Stimulated activated CD4-positive, alpha-beta T cell treated with anti-CD3 and anti-CD28 coated beads, Interleukin-2, amount 100 ng/mL, for 48 hours (primary cell): ENCODE measurements around the gene CALN1.

Experiments
- DNase-seq, 2 donors: peaks; one replicate each; pipeline ENCODE4 v3.0.0-alpha.2; 2020

CALN1 gene

GRCh38 chr7:72028267-72028666 lies 383.9 kb downstream of the CALN1 start:
- DNase-seq = no peak

- DNase-seq = no peak
Observed at GRCh38 chr7:72025381-72025960, 386.7 kb downstream of the CALN1 start.

GRCh38 chr7:72023926-72024325 lies 388.2 kb downstream of the CALN1 start:
- no peak for DNase-seq

- no peak for DNase-seq
Observed at GRCh38 chr7:72021716-72022115, 390.4 kb downstream of the CALN1 start.

GRCh38 chr7:72020311-72020710 lies 391.8 kb downstream of the CALN1 start:
- no peak for DNase-seq

GRCh38 chr7:72019436-72019835 lies 392.7 kb downstream of the CALN1 start:
- no peak for DNase-seq

GRCh38 chr7:72017756-72018155 lies 394.4 kb downstream of the CALN1 start:
- DNase-seq = no peak

GRCh38 chr7:72016574-72016973 lies 395.6 kb downstream of the CALN1 start:
- DNase-seq = no peak

GRCh38 chr7:72015136-72015535 lies 397.0 kb downstream of the CALN1 start:
- DNase-seq = no peak

GRCh38 chr7:72007018-72007417 lies 405.1 kb downstream of the CALN1 start:
- no peak for DNase-seq

GRCh38 chr7:72003236-72003635 lies 408.9 kb downstream of the CALN1 start:
- no peak for DNase-seq

GRCh38 chr7:71996141-71996540 lies 416.0 kb downstream of the CALN1 start:
- DNase-seq = no peak

- no peak for DNase-seq
Observed at GRCh38 chr7:71995111-71995510, 417.0 kb downstream of the CALN1 start.

- DNase-seq = no peak
Observed at GRCh38 chr7:71991586-71991985, 420.6 kb downstream of the CALN1 start.

GRCh38 chr7:71990138-71990462 lies 422.0 kb downstream of the CALN1 start:
- no peak for DNase-seq

- no peak for DNase-seq
Observed at GRCh38 chr7:71988201-71988600, 423.9 kb downstream of the CALN1 start.

- DNase-seq = no peak
Observed at GRCh38 chr7:71987200-71987767, 424.9 kb downstream of the CALN1 start.

GRCh38 chr7:71984348-71984747 lies 427.8 kb downstream of the CALN1 start:
- no peak for DNase-seq

GRCh38 chr7:71982851-71983250 lies 429.3 kb downstream of the CALN1 start:
- DNase-seq = no peak

GRCh38 chr7:71976645-71977044 lies 435.5 kb downstream of the CALN1 start:
- DNase-seq = no peak

- DNase-seq = no peak
Observed at GRCh38 chr7:71974611-71975010, 437.5 kb downstream of the CALN1 start.

GRCh38 chr7:71972534-71972933 lies 439.6 kb downstream of the CALN1 start:
- DNase-seq = no peak

- no peak for DNase-seq
Observed at GRCh38 chr7:71970725-71971124, 441.4 kb downstream of the CALN1 start.

GRCh38 chr7:71962636-71963035 lies 449.5 kb downstream of the CALN1 start:
- no peak for DNase-seq

GRCh38 chr7:71961283-71961682 lies 450.9 kb downstream of the CALN1 start:
- DNase-seq = no peak
